Hematopoietic multipotent progenitor cell treated with erythropoietin and hydrocortisone succinate and interleukin-3 and kit ligand, for 17 days (in vitro differentiated cells): ENCODE results near the gene CFAP410.
A peak's percentile ranks its signal among the peaks of the same experiment; 100 is the strongest.

Source experiments
- DNase-seq: peaks from one replicate; pipeline ENCODE4 v3.0.0-alpha.2; 2015; ENCODE audit warnings: low spot score

The CFAP410 gene

GRCh38 chr21:44298301-44298700, 40.9 kb downstream of the CFAP410 start:
- no peak for DNase-seq

- DNase-seq = peak; percentile 15
Measured at GRCh38 chr21:44297525-44298290, 41.5 kb downstream of the CFAP410 start.

- DNase-seq = no peak
Measured at GRCh38 chr21:44296916-44297315, 42.3 kb downstream of the CFAP410 start.

GRCh38 chr21:44296103-44296519, 43.1 kb downstream of the CFAP410 start:
- no peak for DNase-seq

- no peak for DNase-seq
Measured at GRCh38 chr21:44295646-44296045, 43.5 kb downstream of the CFAP410 start.

GRCh38 chr21:44295163-44295573, 44.0 kb downstream of the CFAP410 start:
- no peak for DNase-seq

GRCh38 chr21:44294391-44295162, 44.6 kb downstream of the CFAP410 start:
- DNase-seq = no peak

GRCh38 chr21:44293551-44294231, 45.5 kb downstream of the CFAP410 start:
- DNase-seq = no peak

GRCh38 chr21:44292812-44293195, 46.4 kb downstream of the CFAP410 start:
- DNase-seq = no peak

- DNase-seq = no peak
Measured at GRCh38 chr21:44291936-44292811, 47.0 kb downstream of the CFAP410 start.

GRCh38 chr21:44291078-44291935, 47.9 kb downstream of the CFAP410 start:
- no peak for DNase-seq

GRCh38 chr21:44290327-44291077, 48.7 kb downstream of the CFAP410 start:
- DNase-seq = no peak

- DNase-seq = no peak
Measured at GRCh38 chr21:44289381-44290010, 49.7 kb downstream of the CFAP410 start.

GRCh38 chr21:44288251-44289110, 50.7 kb downstream of the CFAP410 start:
- no peak for DNase-seq

- no peak for DNase-seq
Measured at GRCh38 chr21:44286716-44287632, 52.2 kb downstream of the CFAP410 start.

- DNase-seq = no peak
Measured at GRCh38 chr21:44286086-44286715, 53.0 kb downstream of the CFAP410 start.
